GM06990 (cell line): Measurements from ENCODE around the gene NCDN.

Source experiments
- DNase-seq: peaks from one replicate; pipeline ENCODE4 v3.0.0-alpha.2; 2011; ENCODE audit not compliant: insufficient read length; ENCODE audit errors: extremely low read depth
- H3K27me3 ChIP-seq: replicated peaks from 2 replicates; pipeline ENCODE4 v1.6.0; 2011; ENCODE audit warnings: low read length; ENCODE audit not compliant: control insufficient read depth, insufficient read depth
- H3K36me3 ChIP-seq: 2 replicates; pipeline ENCODE4 v1.5.1; 2011; ENCODE audit warnings: low read length; ENCODE audit not compliant: control insufficient read depth, insufficient read depth
- H3K4me3 ChIP-seq: replicated peaks from 2 replicates; pipeline ENCODE4 v1.5.1; 2011; ENCODE audit warnings: low read depth, mild to moderate bottlenecking, control low read depth, low read length
- TF ChIP-seq, protein P1 (sequence below): IDR thresholded peaks from 2 replicates; pipeline ENCODE4 v1.5.1; 2011; ENCODE audit warnings: low read length, control low read depth, mild to moderate bottlenecking, inconsistent platforms; ENCODE audit not compliant: insufficient read depth, poor library complexity, severe bottlenecking

NCDN gene

DNA sequence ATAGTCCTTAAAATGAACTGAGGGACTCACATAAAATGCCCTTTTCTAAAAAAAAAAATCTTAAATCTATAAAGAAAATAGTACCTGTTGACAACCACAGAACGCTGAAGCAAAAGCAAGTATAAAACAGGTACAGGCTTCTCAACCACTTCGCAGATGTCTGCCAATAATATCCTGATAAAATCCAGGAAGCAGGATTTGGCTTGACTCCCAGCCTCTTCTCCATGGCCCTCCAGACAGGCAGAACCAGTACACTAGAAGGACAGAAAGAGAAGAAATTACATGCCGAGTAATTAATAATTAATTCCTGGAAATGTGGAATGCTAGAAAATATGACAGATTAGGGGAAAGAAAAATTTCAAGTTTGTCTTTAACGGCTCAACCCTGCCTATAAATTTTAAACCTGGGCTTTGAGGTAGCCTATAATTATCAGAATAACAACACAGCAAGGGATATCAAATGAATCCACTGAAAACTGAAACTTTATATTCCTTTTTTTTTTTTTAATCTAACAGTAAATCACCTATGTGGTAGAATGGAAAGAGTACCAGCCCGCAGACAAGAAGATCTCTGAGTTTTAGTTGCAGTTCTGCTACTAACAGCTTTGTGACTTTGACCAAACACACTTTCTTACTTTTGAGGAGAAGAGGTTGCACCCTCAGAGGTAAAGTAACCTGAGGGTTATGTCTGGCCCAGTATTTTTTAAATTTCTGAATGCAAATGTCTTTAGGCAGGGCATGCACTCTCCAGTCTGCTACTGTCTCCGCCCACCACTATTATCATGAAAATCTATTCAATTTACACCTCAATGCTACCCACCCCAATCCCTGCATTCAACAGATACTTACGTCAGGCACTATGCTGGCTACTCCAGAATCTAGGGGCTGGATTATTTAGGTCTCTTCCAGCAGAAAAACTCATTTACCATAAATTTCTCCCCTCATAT is 3.1 kb upstream of the NCDN start:
- Histone ChIP-seq H3K36me3 (peaks cover 9% of the 10 kb centered on the region), H3K4me3 (no peak overlapping the region), H3K27me3 (no peaks in the 10 kb centered on the region)
- TF ChIP-seq, protein P1, sequence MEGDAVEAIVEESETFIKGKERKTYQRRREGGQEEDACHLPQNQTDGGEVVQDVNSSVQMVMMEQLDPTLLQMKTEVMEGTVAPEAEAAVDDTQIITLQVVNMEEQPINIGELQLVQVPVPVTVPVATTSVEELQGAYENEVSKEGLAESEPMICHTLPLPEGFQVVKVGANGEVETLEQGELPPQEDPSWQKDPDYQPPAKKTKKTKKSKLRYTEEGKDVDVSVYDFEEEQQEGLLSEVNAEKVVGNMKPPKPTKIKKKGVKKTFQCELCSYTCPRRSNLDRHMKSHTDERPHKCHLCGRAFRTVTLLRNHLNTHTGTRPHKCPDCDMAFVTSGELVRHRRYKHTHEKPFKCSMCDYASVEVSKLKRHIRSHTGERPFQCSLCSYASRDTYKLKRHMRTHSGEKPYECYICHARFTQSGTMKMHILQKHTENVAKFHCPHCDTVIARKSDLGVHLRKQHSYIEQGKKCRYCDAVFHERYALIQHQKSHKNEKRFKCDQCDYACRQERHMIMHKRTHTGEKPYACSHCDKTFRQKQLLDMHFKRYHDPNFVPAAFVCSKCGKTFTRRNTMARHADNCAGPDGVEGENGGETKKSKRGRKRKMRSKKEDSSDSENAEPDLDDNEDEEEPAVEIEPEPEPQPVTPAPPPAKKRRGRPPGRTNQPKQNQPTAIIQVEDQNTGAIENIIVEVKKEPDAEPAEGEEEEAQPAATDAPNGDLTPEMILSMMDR, result no peak
- no peak for DNase-seq

DNA sequence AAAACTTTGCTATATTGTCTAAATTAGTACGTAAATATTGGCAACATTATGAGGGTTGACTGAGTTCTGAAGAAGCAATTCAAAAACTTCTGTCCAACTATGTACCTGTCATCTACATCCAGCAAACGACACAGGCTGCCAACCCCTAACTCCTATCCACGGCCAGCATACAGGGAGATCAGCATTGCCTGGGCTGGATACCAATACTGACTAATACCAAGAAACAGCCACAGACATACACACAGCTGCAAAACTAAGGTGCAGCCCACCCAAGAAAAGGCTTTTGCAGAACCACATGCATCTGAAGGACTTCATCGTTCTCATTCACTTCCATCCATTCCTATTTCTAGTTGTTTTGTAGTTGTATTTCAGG is 2.4 kb upstream of the NCDN start:
- DNase-seq, result no peak
- no peak overlapping the region for H3K4me3 ChIP-seq
- H3K27me3 ChIP-seq, result no peaks in the 10 kb centered on the region

DNA sequence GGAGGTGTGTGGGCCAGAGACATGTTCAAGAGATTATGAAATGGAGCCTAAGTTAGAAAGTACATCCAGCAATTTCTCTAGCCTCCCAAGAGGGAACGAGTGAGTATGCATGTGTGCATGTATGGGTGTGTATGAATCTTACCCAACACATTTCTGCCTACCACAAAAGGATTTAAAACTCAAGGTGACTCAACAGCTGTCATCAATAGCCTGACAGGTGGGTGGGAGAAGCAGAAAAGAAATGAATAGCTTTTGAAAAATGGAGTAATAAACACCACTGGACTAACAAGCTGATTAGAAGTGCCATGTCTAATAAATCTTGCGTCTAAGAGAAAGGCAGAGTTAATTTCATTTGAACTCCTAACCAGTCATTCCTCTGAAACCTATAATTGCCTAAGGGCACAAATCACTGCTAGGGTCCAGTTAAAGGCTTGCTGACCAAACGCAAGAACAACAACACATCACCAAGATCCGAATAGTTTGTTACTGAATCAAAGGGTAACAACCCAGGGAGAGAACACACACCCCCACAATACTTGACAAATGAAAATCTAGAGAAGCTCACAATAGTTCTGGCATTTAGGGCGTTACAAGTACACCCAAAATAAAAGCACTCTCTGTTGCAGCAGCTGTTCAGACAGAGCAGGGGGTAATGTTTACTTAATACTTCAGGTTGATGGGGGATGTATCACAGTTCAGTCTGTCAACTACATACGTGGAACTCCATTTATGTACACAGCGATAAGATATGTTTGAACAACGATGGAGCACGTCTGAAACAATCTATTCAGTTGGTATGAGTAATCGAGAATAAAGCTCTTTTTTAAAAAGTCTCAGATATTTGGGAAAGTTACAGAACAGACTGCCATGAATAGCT is 1.8 kb upstream of the NCDN start:
- H3K4me3 ChIP-seq, result peak overlapping the region; percentile 75
- no peaks in the 10 kb centered on the region for H3K27me3 ChIP-seq
- no peak for DNase-seq
- H3K36me3 ChIP-seq, result peaks cover 9% of the 10 kb centered on the region
- TF ChIP-seq, protein P1, result no peak

More for the DNA sequence above, 2.4 kb upstream of the NCDN start:
- H3K36me3 ChIP-seq, result peaks cover 9% of the 10 kb centered on the region
- TF ChIP-seq, protein P1, result no peak

DNA sequence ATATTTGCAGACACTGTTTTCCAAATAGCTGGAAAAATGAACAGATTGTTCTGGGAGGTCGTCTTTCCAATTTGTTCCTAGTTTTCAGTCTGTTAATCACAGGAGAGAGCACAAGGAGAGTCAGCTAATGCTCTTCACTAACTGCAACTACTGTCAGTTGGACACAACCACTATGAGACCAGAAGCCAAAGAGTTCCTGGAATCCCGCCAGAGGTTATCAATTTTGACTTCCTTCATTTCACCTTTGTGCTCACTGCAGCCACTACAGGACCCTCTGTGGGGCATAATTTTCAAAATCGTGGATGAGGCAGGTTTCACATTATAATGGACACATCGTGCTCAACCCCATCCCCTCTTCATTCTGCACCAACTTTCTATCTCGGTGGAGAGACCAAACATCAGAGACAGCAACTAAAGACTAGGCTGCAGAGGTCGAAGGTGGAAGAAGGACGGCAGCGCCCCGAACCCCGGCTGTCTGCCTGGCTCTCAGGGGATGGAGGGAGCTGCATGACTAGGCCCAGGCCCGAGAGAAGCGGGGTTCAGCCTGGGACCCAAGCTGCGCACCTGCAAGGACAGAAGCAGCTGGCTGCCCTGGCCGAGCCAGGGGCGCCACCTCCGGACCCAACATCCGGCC is 998 bp upstream of the NCDN start:
- Histone ChIP-seq H3K4me3 (peak overlapping the region; percentile 75), H3K27me3 (no peaks in the 10 kb centered on the region), H3K36me3 (peaks cover 16% of the 10 kb centered on the region)
- DNase-seq, result no peak
- TF ChIP-seq, protein P1, result no peak

DNA sequence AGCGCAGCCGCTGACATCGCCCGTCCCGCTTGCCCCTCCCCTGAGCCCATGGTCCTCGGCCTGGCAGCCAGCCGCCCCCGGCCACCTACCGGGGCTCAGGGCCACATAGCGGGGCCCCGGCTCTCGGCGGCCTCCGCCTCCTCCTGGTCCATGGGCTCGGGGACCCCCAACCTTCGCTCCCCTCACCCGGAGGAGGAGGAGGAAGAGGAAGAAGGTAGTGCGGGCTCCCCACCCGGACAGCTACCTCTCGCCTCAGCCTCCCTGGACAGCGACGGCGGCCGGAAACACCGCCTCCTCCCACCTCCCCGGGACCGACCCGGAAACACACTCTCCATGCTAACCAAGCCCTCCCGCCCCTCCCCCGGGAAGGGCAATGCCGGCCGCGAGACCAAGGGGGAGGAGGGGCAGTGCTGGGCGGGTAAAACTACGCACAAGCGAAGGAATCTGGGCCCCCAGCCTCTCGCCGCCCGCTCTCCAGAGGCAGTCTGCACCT is 435 bp upstream of the NCDN start, which contains the start of gene KIAA0319L:
KIAA0319L (minus strand) TSS at position 286 of the 493 bp plus-strand sequence. CDS start 2,912 bp downstream, outside the sequence.
- DNase-seq, result no peak
- H3K27me3 ChIP-seq, result no peaks in the 10 kb centered on the region
- TF ChIP-seq, protein P1, result no peak
- H3K4me3 ChIP-seq, result peak within 1 kb of the TSS; percentile 75
- peaks cover 17% of the 10 kb centered on the region for H3K36me3 ChIP-seq
